M059J (cell line): ENCODE results near the gene HTR6. TPM values are rescaled to one million over a fixed set of nuclear protein-coding genes. Genes with fewer than 3 reads are reported as not detected.

ENCODE experiments used
- DNase-seq: peaks from one replicate; pipeline ENCODE4 v3.0.0-alpha.2; 2012; ENCODE audit warnings: low read depth
- total RNA-seq: library from RNA; depleted of rRNA; stranded (reverse); fragments of >200 nt; shearing (Covaris generic); gene quantifications from 2 replicates; pipeline ENCODE4 v1.2.3, GENCODE V29; 2014

Gene HTR6
- total RNA-seq, 1 experiment from 2014 or later = not detected

- DNase-seq = no peak
These were observed 7.8 kb upstream of the HTR6 start for GRCh38 chr1:19656780-19657466.

- no peak for DNase-seq
These were observed 7.2 kb upstream of the HTR6 start for GRCh38 chr1:19657511-19657910.

GRCh38 chr1:19658186-19658585 is 6.5 kb upstream of the HTR6 start:
- no peak for DNase-seq

GRCh38 chr1:19661721-19662228 is 2.9 kb upstream of the HTR6 start:
- peak; percentile 47 for DNase-seq

- no peak for DNase-seq
These were observed 2.4 kb upstream of the HTR6 start for GRCh38 chr1:19662313-19662712.

GRCh38 chr1:19665186-19665495 is 466 bp downstream of the HTR6 start:
- no peak for DNase-seq

GRCh38 chr1:19665496-19666465 is 1.1 kb downstream of the HTR6 start:
- no peak for DNase-seq

GRCh38 chr1:19668888-19669287 is 4.2 kb downstream of the HTR6 start:
- DNase-seq = peak; percentile 72

- no peak for DNase-seq
These were observed 6.1 kb downstream of the HTR6 start for GRCh38 chr1:19670787-19671186.

GRCh38 chr1:19672237-19672636 is 7.6 kb downstream of the HTR6 start:
- no peak for DNase-seq

GRCh38 chr1:19675797-19676196 is 11.1 kb downstream of the HTR6 start:
- DNase-seq = no peak

GRCh38 chr1:19676438-19676922 is 11.8 kb downstream of the HTR6 start:
- peak; percentile 69 for DNase-seq

GRCh38 chr1:19678493-19678892 is 13.8 kb downstream of the HTR6 start:
- DNase-seq = no peak

GRCh38 chr1:19678931-19679453 is 14.3 kb downstream of the HTR6 start:
- DNase-seq = no peak

- no peak for DNase-seq
These were observed 15.0 kb downstream of the HTR6 start for GRCh38 chr1:19679691-19680090.

- DNase-seq = no peak
These were observed 16.0 kb downstream of the HTR6 start for GRCh38 chr1:19680644-19681043.

GRCh38 chr1:19682257-19682656 is 17.6 kb downstream of the HTR6 start:
- peak; percentile 64 for DNase-seq

- DNase-seq = no peak
These were observed 18.2 kb downstream of the HTR6 start for GRCh38 chr1:19682901-19683300.

- no peak for DNase-seq
These were observed 18.7 kb downstream of the HTR6 start for GRCh38 chr1:19683351-19683750.

GRCh38 chr1:19684677-19685076 is 20.0 kb downstream of the HTR6 start:
- no peak for DNase-seq

- no peak for DNase-seq
These were observed 21.3 kb downstream of the HTR6 start for GRCh38 chr1:19685994-19686393.

- DNase-seq = no peak
These were observed 22.7 kb downstream of the HTR6 start for GRCh38 chr1:19687414-19687813.
